Omental fat pad (tissue), 4 donors: Measurements from ENCODE around the gene CDC42EP5. TPM values are rescaled to one million over a fixed set of nuclear protein-coding genes. Genes with fewer than 3 reads are reported as not detected.

ENCODE experiments used
- ATAC-seq: fragments of 150-250 bp; one replicate; pipeline ENCODE4 v1.9.1; 2016; ENCODE audit warnings: mild to moderate bottlenecking, moderate library complexity; ENCODE audit not compliant: low FRiP score
- DNase-seq: peaks from one replicate; pipeline ENCODE4 v3.0.0-alpha.2; 2019; ENCODE audit warnings: low spot score
- total RNA-seq, 4 donors: library from RNA; depleted of rRNA; stranded (reverse); fragments of >200 nt; gene quantifications; one replicate each; pipeline ENCODE4 v1.1.0, GENCODE V29; 2016
- TF ChIP-seq, protein P1 (sequence below), 3 donors: fragments of 450-650 bp; IDR thresholded peaks; one replicate each; pipeline ENCODE4 v1.5.1; 2016 to 2017; ENCODE audit warnings: antibody characterized with exemption in 3 of 3, mild to moderate bottlenecking in 3 of 3, moderate library complexity in 2 of 3

The CDC42EP5 gene
- total RNA-seq, 4 donors from 2014 or later: 12.1 to 24.1 (median 17.4) TPM

DNA sequence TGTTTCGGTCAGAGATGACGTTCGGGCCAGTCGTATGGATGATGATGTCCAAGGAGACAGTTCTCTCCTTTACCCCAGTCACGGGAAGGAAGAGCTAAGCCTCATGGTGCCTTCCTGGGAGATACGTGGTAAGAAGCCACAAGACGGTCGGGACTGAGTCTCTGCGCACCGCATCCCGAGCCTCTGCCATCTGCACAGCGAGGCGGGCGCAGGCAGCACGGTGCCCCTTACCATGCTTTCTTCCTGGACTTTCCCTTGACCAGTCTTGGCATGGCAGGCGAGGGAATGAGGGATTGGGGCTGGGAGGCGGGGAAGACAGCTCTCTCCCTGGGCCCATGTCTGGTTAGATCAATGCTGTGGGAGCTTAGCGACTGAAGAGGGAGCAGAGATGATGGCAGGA lies 19.5 kb upstream of the CDC42EP5 start:
- TF ChIP-seq, protein P1, sequence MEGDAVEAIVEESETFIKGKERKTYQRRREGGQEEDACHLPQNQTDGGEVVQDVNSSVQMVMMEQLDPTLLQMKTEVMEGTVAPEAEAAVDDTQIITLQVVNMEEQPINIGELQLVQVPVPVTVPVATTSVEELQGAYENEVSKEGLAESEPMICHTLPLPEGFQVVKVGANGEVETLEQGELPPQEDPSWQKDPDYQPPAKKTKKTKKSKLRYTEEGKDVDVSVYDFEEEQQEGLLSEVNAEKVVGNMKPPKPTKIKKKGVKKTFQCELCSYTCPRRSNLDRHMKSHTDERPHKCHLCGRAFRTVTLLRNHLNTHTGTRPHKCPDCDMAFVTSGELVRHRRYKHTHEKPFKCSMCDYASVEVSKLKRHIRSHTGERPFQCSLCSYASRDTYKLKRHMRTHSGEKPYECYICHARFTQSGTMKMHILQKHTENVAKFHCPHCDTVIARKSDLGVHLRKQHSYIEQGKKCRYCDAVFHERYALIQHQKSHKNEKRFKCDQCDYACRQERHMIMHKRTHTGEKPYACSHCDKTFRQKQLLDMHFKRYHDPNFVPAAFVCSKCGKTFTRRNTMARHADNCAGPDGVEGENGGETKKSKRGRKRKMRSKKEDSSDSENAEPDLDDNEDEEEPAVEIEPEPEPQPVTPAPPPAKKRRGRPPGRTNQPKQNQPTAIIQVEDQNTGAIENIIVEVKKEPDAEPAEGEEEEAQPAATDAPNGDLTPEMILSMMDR (IDR thresholded peaks at IDR 0.05): no peak
- ATAC-seq (no peak), DNase-seq (no peak)

DNA sequence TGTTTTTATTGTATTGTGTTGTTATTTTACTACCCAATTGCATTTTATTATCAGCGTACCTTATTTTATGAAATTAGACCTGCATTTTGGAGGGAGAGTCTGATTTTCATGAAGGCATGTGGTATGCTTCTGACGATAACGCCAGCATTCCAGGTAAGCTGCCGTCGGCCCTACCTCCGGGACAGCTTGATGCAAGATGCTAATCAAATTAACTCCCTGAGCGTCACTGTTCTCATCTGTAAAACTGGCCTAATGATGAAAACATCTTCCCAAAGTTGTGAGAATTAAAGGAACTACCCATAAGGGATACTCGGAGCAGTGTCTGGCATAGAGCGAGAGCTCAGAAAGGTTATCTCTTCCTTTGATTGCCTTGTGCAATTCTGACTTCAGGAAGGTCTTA lies 16.7 kb upstream of the CDC42EP5 start:
- TF ChIP-seq, protein P1 (IDR thresholded peaks at IDR 0.05): no peak
- no peak for DNase-seq
- ATAC-seq: no peak

DNA sequence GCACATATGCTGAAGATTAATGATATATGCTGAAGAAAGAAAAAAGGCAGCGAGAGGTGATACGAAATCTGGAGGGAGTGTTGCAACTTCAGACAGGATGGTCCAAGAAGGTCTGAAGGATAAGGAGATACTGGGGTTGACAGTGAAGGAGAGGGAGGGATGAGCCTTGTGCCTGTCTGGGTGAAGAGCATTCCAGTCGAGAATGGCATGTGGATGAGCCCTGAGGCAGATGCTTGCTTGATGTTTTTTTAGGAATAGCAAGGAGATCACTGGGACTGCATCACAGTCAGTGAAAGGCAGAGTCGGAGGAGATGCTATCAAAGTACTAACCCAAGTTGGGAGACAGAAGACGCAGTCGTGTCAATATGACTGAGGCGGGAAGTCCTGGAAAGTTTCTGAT lies 16.2 kb upstream of the CDC42EP5 start:
- DNase-seq (no peak), ATAC-seq (no peak)
- TF ChIP-seq, protein P1 (IDR thresholded peaks at IDR 0.05): no peak

DNA sequence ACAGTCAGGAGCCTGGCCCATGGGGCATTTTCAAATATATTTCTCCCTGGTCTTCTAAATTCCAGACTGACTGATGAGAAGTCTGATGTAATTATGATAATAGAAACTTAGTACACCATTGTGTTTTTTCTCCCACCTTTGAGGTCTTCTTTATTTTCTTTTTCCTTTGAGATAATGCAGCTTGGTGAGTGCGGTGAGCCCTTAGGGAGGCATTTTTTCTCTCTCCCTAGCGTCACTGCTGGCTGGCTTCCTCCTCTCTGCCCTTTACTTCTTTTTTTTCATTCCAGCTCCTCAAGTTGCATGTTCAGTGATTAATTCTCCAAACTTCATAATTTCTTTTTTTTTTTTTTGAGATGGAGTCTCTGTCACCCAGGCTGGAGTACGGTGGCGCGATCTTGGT lies 12.8 kb upstream of the CDC42EP5 start:
- ATAC-seq (no peak), DNase-seq (no peak)
- TF ChIP-seq, protein P1 (IDR thresholded peaks at IDR 0.05): no peak

DNA sequence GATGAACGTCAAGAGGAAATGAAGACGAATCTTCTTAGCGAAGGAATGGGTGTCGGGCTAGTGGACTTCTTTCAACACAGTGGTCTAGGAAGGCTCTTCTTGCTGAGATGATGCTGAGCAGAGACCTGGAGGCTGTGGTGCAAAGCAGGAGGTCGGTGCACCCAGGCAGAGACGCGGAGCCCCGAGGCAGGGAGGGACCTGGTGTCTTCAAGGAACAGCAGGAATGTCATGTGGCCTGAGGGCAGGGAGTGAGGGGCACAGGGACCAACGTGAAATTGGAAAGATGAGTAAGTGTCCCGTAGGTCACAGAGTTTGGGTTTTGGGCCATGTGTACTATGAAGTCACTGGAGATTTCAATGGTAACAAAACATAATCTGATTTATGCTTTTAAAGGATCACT lies 11.4 kb upstream of the CDC42EP5 start:
- no peak for DNase-seq
- ATAC-seq: no peak
- TF ChIP-seq, protein P1 (IDR thresholded peaks at IDR 0.05): no peak

DNA sequence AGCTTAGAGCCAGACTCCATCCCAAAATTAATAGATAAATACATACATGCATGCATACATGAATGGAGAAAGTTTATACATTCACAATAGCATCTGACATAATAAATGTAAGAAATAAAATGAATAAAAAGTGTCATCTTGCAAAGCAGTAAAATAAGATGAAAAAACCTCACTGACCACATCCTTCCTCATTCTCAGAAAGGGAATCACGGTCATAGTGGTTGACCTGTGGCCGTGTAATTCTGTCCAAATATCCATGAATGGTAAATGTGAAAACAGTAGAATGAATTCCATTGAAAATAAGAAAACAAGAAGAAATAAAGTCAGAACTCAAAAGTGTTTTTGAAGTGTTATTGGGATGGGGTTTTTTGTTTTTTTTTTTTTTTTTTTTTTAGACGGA lies 9.8 kb upstream of the CDC42EP5 start:
- DNase-seq: no peak
- TF ChIP-seq, protein P1 (IDR thresholded peaks at IDR 0.05): no peak
- ATAC-seq: no peak

DNA sequence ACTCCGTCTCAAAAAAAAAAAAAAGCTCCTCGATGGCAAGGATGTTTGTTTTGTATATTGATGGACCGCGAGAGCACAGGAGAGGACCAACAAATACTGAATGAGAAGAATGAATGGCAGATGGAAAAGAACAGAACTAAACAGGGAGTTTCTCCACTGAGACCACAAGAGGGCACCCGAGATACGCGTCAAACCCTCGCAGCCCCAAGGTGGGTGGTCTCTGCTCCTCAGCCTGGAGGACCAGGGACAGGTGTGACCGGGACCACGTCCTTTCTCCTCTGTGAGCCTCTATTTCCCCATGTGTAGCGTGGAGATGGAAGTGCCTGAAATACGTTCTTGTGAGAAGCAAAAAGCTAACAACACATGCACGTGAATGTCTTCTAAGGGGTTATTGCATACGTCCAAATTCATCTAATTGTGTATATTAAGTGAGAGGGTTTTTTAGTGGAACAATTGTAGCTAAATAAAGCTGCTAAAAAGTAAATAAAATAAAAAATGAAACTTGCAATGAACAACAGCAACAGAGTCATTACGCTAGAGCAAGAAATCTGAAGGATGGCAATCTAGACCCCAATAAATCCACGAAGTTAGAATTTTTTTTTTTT lies 8.3 kb upstream of the CDC42EP5 start:
- ATAC-seq: no peak
- no peak for DNase-seq
- TF ChIP-seq, protein P1 (IDR thresholded peaks at IDR 0.05): no peak
